ENCODE data around the gene CLIP1.

Gene CLIP1

GRCh38 chr12:122238861-122239260 lies 183.6 kb downstream of the CLIP1 start:
- no peaks in the 10 kb centered on the region for H3K27me3 ChIP-seq (ENCODE audit: insufficient read depth, poor library complexity, severe bottlenecking)
- H3K27ac ChIP-seq (replicated peaks): no peak overlapping the region
- TF ChIP-seq, protein P1, sequence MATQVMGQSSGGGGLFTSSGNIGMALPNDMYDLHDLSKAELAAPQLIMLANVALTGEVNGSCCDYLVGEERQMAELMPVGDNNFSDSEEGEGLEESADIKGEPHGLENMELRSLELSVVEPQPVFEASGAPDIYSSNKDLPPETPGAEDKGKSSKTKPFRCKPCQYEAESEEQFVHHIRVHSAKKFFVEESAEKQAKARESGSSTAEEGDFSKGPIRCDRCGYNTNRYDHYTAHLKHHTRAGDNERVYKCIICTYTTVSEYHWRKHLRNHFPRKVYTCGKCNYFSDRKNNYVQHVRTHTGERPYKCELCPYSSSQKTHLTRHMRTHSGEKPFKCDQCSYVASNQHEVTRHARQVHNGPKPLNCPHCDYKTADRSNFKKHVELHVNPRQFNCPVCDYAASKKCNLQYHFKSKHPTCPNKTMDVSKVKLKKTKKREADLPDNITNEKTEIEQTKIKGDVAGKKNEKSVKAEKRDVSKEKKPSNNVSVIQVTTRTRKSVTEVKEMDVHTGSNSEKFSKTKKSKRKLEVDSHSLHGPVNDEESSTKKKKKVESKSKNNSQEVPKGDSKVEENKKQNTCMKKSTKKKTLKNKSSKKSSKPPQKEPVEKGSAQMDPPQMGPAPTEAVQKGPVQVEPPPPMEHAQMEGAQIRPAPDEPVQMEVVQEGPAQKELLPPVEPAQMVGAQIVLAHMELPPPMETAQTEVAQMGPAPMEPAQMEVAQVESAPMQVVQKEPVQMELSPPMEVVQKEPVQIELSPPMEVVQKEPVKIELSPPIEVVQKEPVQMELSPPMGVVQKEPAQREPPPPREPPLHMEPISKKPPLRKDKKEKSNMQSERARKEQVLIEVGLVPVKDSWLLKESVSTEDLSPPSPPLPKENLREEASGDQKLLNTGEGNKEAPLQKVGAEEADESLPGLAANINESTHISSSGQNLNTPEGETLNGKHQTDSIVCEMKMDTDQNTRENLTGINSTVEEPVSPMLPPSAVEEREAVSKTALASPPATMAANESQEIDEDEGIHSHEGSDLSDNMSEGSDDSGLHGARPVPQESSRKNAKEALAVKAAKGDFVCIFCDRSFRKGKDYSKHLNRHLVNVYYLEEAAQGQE (IDR thresholded peaks at IDR 0.05; ENCODE audit: insufficient replicate concordance, low read depth): no peak
- no peak for TF ChIP-seq POLR2AphosphoS5 (IDR thresholded peaks at IDR 0.05; ENCODE audit: low read depth)
- no peak for TF ChIP-seq SPI1 (IDR thresholded peaks at IDR 0.05; ENCODE audit: borderline replicate concordance, low read depth)
- TF ChIP-seq, protein P2, sequence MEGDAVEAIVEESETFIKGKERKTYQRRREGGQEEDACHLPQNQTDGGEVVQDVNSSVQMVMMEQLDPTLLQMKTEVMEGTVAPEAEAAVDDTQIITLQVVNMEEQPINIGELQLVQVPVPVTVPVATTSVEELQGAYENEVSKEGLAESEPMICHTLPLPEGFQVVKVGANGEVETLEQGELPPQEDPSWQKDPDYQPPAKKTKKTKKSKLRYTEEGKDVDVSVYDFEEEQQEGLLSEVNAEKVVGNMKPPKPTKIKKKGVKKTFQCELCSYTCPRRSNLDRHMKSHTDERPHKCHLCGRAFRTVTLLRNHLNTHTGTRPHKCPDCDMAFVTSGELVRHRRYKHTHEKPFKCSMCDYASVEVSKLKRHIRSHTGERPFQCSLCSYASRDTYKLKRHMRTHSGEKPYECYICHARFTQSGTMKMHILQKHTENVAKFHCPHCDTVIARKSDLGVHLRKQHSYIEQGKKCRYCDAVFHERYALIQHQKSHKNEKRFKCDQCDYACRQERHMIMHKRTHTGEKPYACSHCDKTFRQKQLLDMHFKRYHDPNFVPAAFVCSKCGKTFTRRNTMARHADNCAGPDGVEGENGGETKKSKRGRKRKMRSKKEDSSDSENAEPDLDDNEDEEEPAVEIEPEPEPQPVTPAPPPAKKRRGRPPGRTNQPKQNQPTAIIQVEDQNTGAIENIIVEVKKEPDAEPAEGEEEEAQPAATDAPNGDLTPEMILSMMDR (IDR thresholded peaks at IDR 0.05; ENCODE audit: insufficient read depth, low read length): no peak
- TF ChIP-seq GABPA (IDR thresholded peaks at IDR 0.05; ENCODE audit: low read depth): no peak
- DNase-seq (ENCODE audit: low read depth in 1 of 2, low spot score in 1 of 2): no peak
- no peak overlapping the region for H3K4me3 ChIP-seq (replicated peaks; ENCODE audit: insufficient read depth, low read length)

DNA sequence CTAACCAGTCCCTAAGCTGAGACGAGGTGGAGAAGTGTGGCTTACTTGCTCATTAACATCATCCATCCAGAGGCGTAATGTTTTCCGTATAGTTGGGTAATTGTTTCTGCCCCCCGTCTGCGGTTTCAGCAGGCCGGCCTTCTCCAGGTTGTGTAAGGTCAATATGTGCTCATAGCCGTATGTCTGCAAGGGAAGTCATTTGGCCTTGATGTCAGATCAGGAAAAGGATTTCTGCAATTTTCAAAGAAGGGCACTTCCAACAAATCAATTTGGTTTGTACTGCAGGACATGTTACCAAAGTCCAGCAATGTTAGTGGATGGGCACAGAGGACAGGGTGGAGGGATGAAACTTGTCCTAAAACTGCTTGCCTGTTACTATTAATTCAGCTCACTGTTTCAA lies 186.7 kb downstream of the CLIP1 start:
- peak; percentile 75; the same call in 1 of the 2 replicates for TF ChIP-seq SPI1 (IDR thresholded peaks at IDR 0.05; ENCODE audit: borderline replicate concordance, low read depth)
- TF ChIP-seq, protein P2 (IDR thresholded peaks at IDR 0.05; ENCODE audit: insufficient read depth, low read length): no peak
- no peak for TF ChIP-seq GABPA (IDR thresholded peaks at IDR 0.05; ENCODE audit: low read depth)
- TF ChIP-seq, protein P1 (IDR thresholded peaks at IDR 0.05; ENCODE audit: insufficient replicate concordance, low read depth): no peak
- peak; percentile 71 for TF ChIP-seq POLR2AphosphoS5 (IDR thresholded peaks at IDR 0.05; ENCODE audit: low read depth)
- H3K4me3 ChIP-seq (replicated peaks; ENCODE audit: insufficient read depth, low read length): no peak overlapping the region
- H3K27me3 ChIP-seq (ENCODE audit: insufficient read depth, poor library complexity, severe bottlenecking): no peaks in the 10 kb centered on the region
- H3K27ac ChIP-seq (replicated peaks): peak overlapping the region; percentile 63
- peak; percentile 61 to 92 for DNase-seq (ENCODE audit: low read depth in 1 of 2, low spot score in 1 of 2)

DNA sequence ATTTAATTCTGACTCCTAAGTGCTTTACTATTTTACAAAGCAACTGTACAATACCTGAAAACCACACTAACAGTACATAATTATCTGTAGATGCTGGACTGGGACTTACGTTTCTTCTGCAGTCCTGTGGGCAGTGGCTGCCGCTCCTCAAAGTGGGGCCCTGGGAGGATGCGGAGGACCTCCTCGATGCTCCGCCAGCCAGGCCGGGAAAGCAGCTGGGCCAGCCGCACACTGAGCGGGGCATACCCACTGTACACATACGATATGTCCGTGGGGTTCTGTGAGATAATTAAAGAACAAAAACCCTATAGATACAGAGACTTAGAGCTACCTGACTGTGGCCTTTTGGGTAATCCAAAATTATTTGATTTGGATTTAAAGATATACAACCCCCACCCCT lies 189.8 kb downstream of the CLIP1 start:
- DNase-seq (ENCODE audit: low read depth in 1 of 2, low spot score in 1 of 2): no peak
- TF ChIP-seq POLR2AphosphoS5 (IDR thresholded peaks at IDR 0.05; ENCODE audit: low read depth) (no peak), SPI1 (IDR thresholded peaks at IDR 0.05; ENCODE audit: borderline replicate concordance, low read depth) (no peak), GABPA (IDR thresholded peaks at IDR 0.05; ENCODE audit: low read depth) (no peak)
- TF ChIP-seq, protein P1 (IDR thresholded peaks at IDR 0.05; ENCODE audit: insufficient replicate concordance, low read depth): no peak
- TF ChIP-seq, protein P2 (IDR thresholded peaks at IDR 0.05; ENCODE audit: insufficient read depth, low read length): no peak
- Histone ChIP-seq H3K4me3 (replicated peaks; ENCODE audit: insufficient read depth, low read length) (no peak overlapping the region), H3K27ac (replicated peaks) (no peak overlapping the region), H3K27me3 (ENCODE audit: insufficient read depth, poor library complexity, severe bottlenecking) (no peaks in the 10 kb centered on the region)
